HepG2 (cell line): ENCODE data around the gene TKFC. TPM values are rescaled to one million over a fixed set of nuclear protein-coding genes. Genes with fewer than 3 reads are reported as not detected.

Experiments
- CSRNP2 ChIP-seq: sonication (generic); formaldehyde crosslinking; conservative IDR thresholded peaks from 2 replicates; pipeline ENCODE4 v1.8.0; 2022; ENCODE audit warnings: low read depth, missing genetic modification reagents
- GATA4 ChIP-seq: sonication (generic); IDR thresholded peaks from 2 replicates; pipeline ENCODE4 v1.6.1; 2016; ENCODE audit warnings: antibody characterized with exemption, low read depth, borderline replicate concordance
- IKZF5 ChIP-seq: IDR thresholded peaks from 2 replicates; pipeline ENCODE4 v1.6.1; 2018; ENCODE audit warnings: missing genetic modification reagents, mild to moderate bottlenecking, missing compliant biosample characterization
- KLF12 ChIP-seq: sonication (generic); formaldehyde crosslinking; IDR thresholded peaks from 2 replicates; pipeline ENCODE4 v1.4.0; 2020; ENCODE audit warnings: missing genetic modification reagents, borderline replicate concordance
- KLF13 ChIP-seq: sonication (generic); formaldehyde crosslinking; IDR thresholded peaks from 2 replicates; pipeline ENCODE4 v1.4.0; 2020; ENCODE audit warnings: mild to moderate bottlenecking, missing genetic modification reagents
- KLF9 ChIP-seq: IDR thresholded peaks from 2 replicates; pipeline ENCODE4 v1.6.1; 2016; ENCODE audit warnings: low read depth
- NRL ChIP-seq: sonication (generic); formaldehyde crosslinking; IDR thresholded peaks from 2 replicates; pipeline ENCODE4 v1.5.0; 2020; ENCODE audit warnings: missing genetic modification reagents, mild to moderate bottlenecking, moderate library complexity, borderline replicate concordance
- ZNF274 ChIP-seq: sonication (generic); formaldehyde crosslinking; IDR thresholded peaks from 2 replicates; pipeline ENCODE4 v1.5.1; 2020; ENCODE audit warnings: mild to moderate bottlenecking, missing genetic modification reagents
- ZNF597 ChIP-seq: sonication (generic); formaldehyde crosslinking; IDR thresholded peaks from 2 replicates; pipeline ENCODE4 v1.5.0; 2020; ENCODE audit warnings: missing genetic modification reagents
- ZNF770 ChIP-seq: sonication (generic); formaldehyde crosslinking; IDR thresholded peaks from 2 replicates; pipeline ENCODE4 v1.5.0; 2020; ENCODE audit warnings: mild to moderate bottlenecking, missing genetic modification reagents
- polyA plus RNA-seq, 8 experiments: library from polyadenylated mRNA; depleted of rRNA in 3 of 8; stranded (reverse) in 7 of 8; unstranded in 1 of 8; fragments of >200 nt; fragmentation: Illumina TruSeq in 4 of 8; extraction: Trizol in 4 of 8; gene quantifications; 2 replicates each; pipeline versions ENCODE4 v1.2.1 to v1.2.3, GENCODE V29; 2011 to 2016; ENCODE audit warnings: low read depth in 4 of 8, missing spikeins in 1 of 8, mixed read lengths in 1 of 8; ENCODE audit not compliant: insufficient read depth in 1 of 8
- total RNA-seq, 5 experiments: library from RNA; depleted of rRNA; stranded (reverse); fragments of >200 nt; fragmentation: Illumina TruSeq; extraction: Trizol; gene quantifications; 2 replicates each; pipeline ENCODE4 v1.2.3, GENCODE V29; 2016; ENCODE audit warnings: low read depth in 1 of 5
- TF ChIP-seq, protein P1 (sequence below): sonication (generic); formaldehyde crosslinking; IDR thresholded peaks from 2 replicates; pipeline ENCODE4 v1.9.0; 2021; ENCODE audit warnings: missing genetic modification reagents, mild to moderate bottlenecking, borderline replicate concordance
- TF ChIP-seq, protein P2 (sequence below): sonication (generic); formaldehyde crosslinking; IDR thresholded peaks from 2 replicates; pipeline ENCODE4 v1.4.0; 2020; ENCODE audit warnings: mild to moderate bottlenecking, missing genetic modification reagents
- TF ChIP-seq, protein P3 (sequence below): sonication (generic); formaldehyde crosslinking; IDR thresholded peaks from 2 replicates; pipeline ENCODE4 v1.5.0; 2020; ENCODE audit warnings: missing genetic modification reagents, mild to moderate bottlenecking, borderline replicate concordance
- TF ChIP-seq, protein P4 (sequence below): sonication (generic); formaldehyde crosslinking; IDR thresholded peaks from 2 replicates; pipeline ENCODE4 v1.9.0; 2021; ENCODE audit warnings: missing genetic modification reagents, borderline replicate concordance

The TKFC gene
- total and polyA plus RNA-seq, 2 of the 13 experiments (the other 11 are each of a cell fraction or from before 2014, with no cell fraction given) = 147 to 197 TPM

DNA sequence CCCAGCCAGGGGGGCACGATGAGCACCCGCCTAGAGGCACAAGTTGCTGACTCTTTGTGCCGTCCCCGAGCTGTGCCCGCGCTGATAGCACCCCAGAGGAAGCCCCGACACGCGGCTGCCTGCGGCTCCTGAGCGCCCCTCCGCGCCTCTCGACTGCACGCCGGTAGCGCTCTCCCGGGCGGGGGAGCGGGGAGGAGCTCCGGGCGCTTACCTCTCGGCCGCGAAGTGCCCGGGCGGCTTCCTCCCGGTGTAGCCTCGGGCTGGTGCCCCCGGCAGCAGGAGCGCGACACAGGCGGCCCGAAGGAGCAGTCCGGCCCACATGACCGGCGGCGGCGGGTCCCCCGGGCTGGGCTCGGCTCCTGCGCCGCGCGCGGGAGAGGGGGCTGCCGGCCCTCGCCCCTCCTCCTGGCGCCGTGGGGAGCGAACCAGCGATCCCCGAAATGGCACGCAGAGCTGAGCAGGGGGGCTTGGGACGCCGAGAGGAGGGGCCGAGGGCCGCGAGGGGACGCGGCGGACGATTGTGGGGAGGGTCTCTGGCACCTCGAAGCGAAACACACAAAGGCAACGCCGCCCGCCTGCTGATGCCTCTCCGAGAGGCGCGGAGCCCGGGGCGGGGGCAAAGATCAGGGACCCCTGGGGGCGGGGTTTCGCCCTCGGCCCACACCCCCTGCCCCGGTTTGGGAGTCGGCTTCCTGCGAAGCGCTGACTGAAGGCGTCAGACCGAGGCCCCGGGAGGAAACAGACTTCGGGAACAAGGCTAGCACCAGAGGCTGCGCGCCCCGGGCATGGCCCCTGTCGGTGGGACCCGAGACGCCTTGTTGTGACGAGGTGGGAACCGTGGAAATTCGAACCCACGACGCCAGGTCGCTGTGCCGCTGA lies 38.1 kb upstream of the TKFC start, which contains the start of gene VWCE (continued):
- TF ChIP-seq KLF9 (0 out of 2 replicates have a peak, but pooled peaks have one; percentile 44), ZNF274 (CRISPR knock-in tag) (no peak), NRL (CRISPR knock-in tag) (no peak), GATA4 (peak; percentile 65; the same call in 1 of the 2 replicates), CSRNP2 (CRISPR knock-in tag) (no peak; the same call in 1 of the 2 replicates), KLF13 (CRISPR knock-in tag) (no peak), ZNF597 (no peak), ZNF770 (CRISPR knock-in tag) (no peak), KLF12 (peak; percentile 35; the same call in 1 of the 2 replicates), IKZF5 (CRISPR knock-in tag) (peak; percentile 45)
- TF ChIP-seq, protein P1, sequence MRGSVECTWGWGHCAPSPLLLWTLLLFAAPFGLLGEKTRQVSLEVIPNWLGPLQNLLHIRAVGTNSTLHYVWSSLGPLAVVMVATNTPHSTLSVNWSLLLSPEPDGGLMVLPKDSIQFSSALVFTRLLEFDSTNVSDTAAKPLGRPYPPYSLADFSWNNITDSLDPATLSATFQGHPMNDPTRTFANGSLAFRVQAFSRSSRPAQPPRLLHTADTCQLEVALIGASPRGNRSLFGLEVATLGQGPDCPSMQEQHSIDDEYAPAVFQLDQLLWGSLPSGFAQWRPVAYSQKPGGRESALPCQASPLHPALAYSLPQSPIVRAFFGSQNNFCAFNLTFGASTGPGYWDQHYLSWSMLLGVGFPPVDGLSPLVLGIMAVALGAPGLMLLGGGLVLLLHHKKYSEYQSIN (CRISPR knock-in tag) = no peak; the same call in 1 of the 2 replicates
- TF ChIP-seq, protein P2, sequence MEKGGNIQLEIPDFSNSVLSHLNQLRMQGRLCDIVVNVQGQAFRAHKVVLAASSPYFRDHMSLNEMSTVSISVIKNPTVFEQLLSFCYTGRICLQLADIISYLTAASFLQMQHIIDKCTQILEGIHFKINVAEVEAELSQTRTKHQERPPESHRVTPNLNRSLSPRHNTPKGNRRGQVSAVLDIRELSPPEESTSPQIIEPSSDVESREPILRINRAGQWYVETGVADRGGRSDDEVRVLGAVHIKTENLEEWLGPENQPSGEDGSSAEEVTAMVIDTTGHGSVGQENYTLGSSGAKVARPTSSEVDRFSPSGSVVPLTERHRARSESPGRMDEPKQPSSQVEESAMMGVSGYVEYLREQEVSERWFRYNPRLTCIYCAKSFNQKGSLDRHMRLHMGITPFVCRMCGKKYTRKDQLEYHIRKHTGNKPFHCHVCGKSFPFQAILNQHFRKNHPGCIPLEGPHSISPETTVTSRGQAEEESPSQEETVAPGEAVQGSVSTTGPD = no peak; the same call in 1 of the 2 replicates
- TF ChIP-seq, protein P3, sequence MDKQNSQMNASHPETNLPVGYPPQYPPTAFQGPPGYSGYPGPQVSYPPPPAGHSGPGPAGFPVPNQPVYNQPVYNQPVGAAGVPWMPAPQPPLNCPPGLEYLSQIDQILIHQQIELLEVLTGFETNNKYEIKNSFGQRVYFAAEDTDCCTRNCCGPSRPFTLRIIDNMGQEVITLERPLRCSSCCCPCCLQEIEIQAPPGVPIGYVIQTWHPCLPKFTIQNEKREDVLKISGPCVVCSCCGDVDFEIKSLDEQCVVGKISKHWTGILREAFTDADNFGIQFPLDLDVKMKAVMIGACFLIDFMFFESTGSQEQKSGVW (CRISPR knock-in tag) = peak; percentile 53; the same call in 1 of the 2 replicates
- TF ChIP-seq, protein P4, sequence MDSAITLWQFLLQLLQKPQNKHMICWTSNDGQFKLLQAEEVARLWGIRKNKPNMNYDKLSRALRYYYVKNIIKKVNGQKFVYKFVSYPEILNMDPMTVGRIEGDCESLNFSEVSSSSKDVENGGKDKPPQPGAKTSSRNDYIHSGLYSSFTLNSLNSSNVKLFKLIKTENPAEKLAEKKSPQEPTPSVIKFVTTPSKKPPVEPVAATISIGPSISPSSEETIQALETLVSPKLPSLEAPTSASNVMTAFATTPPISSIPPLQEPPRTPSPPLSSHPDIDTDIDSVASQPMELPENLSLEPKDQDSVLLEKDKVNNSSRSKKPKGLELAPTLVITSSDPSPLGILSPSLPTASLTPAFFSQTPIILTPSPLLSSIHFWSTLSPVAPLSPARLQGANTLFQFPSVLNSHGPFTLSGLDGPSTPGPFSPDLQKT (CRISPR knock-in tag) = no peak
